ENCODE measurements around the gene SPIN3.

SPIN3 gene

DNA sequence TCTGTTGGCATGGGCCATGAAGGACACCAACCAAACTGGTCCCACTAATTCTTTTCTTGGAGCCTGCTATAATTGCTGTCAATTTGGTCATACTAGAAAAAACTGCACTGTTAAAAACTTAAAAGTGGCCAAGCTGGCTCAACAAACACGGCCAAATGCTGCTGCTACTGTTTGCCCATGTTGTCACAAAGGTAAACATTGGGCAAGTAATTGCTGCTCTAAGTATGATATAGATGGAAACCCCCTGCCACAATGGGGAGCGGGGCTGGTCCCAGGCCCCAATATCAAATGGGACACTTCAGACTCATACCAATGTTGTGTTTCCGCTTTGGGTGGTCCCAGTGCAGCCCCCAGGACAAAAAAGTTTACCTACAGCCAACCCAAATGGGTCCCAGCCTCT is 52.1 kb downstream of the SPIN3 start:
- no peak overlapping the region for H3K4me3 ChIP-seq (ENCODE audit: low read length)
- no peak for TF ChIP-seq ZNF274 (IDR thresholded peaks at IDR 0.05; ENCODE audit: low read depth, low read length)

All from GM08714 (cell line).